Measurements from ENCODE around the gene SFTPB.
"Not testable (repeated sequence)": the region's sequence is repeated elsewhere in the genome, so short reads cannot be mapped to it uniquely, and the experiment has no call there.

The SFTPB gene

GRCh38 chr2:85675427-85675826 is 7.4 kb upstream of the SFTPB start:
- DNase-seq: no peak

GRCh38 chr2:85674417-85674816 is 6.4 kb upstream of the SFTPB start:
- DNase-seq: no peak

GRCh38 chr2:85673716-85674375 is 5.8 kb upstream of the SFTPB start:
- DNase-seq: no peak

GRCh38 chr2:85672456-85672855 is 4.5 kb upstream of the SFTPB start:
- DNase-seq: no peak

GRCh38 chr2:85670416-85670815 is 2.4 kb upstream of the SFTPB start:
- not testable (repeated sequence) for DNase-seq

GRCh38 chr2:85669549-85669948 is 1.6 kb upstream of the SFTPB start:
- no peak for DNase-seq

- no peak for DNase-seq
Observed at GRCh38 chr2:85668857-85669142, 801 bp upstream of the SFTPB start.

- DNase-seq: no peak
Observed at GRCh38 chr2:85667561-85668008, 414 bp downstream of the SFTPB start.

GRCh38 chr2:85666435-85667316 is 1.3 kb downstream of the SFTPB start:
- DNase-seq: no peak

GRCh38 chr2:85666016-85666415 is 2.0 kb downstream of the SFTPB start:
- no peak for DNase-seq

- DNase-seq: no peak
Observed at GRCh38 chr2:85665264-85665937, 2.6 kb downstream of the SFTPB start.

- DNase-seq: no peak
Observed at GRCh38 chr2:85663594-85664565, 4.1 kb downstream of the SFTPB start.

GRCh38 chr2:85662899-85663593 is 5.0 kb downstream of the SFTPB start:
- no peak for DNase-seq

GRCh38 chr2:85661139-85661858 is 6.7 kb downstream of the SFTPB start:
- DNase-seq: no peak

- DNase-seq: no peak
Observed at GRCh38 chr2:85660725-85661124, 7.3 kb downstream of the SFTPB start.

GRCh38 chr2:85660301-85660700 is 7.7 kb downstream of the SFTPB start:
- not testable (repeated sequence) for DNase-seq

GRCh38 chr2:85659324-85659981 is 8.5 kb downstream of the SFTPB start:
- no peak for DNase-seq

GRCh38 chr2:85657399-85657798 is 10.6 kb downstream of the SFTPB start:
- DNase-seq: not testable (repeated sequence)

- no peak for DNase-seq
Observed at GRCh38 chr2:85656468-85656867, 11.5 kb downstream of the SFTPB start.

GRCh38 chr2:85655961-85656417 is 12.0 kb downstream of the SFTPB start:
- DNase-seq: no peak

GRCh38 chr2:85653996-85654395 is 14.0 kb downstream of the SFTPB start:
- DNase-seq: no peak

Measured in CD4-positive, alpha-beta T cell treated with Interleukin-21 for 1 hour (primary cell).